K562 (cell line): ENCODE data around the gene SUCO. TPM values are rescaled to one million over a fixed set of nuclear protein-coding genes. Genes with fewer than 3 reads are reported as not detected.

Source experiments
- BHLHE40 ChIP-seq: IDR thresholded peaks from 2 replicates; pipeline ENCODE4 v1.6.1; 2011; ENCODE audit warnings: low read length, improper control_type of control experiment
- BMI1 ChIP-seq: fragments of 150-350 bp; IDR thresholded peaks from 2 replicates; pipeline ENCODE4 v1.6.1; 2014; ENCODE audit warnings: low read length
- EHMT2 ChIP-seq: fragments of 450-650 bp; IDR thresholded peaks from 2 replicates; pipeline ENCODE4 v1.6.1; 2018; ENCODE audit warnings: antibody characterized with exemption
- KDM2B ChIP-seq: fragments of 250-450 bp; sonication (Bioruptor Pico); IDR thresholded peaks from 2 replicates; pipeline ENCODE4 v1.8.0; 2021; ENCODE audit warnings: mild to moderate bottlenecking, moderate library complexity
- KLF10 ChIP-seq: fragments of 250-450 bp; sonication (Bioruptor Pico); IDR thresholded peaks from 2 replicates; pipeline ENCODE4 v1.6.1; 2021; ENCODE audit warnings: matching md5 sums
- MYC ChIP-seq, 2 experiments: fragments of 250-450 bp in 1 of 2; sonication (Bioruptor Pico) in 1 of 2; IDR thresholded peaks; 2 replicates each; pipeline versions ENCODE4 v1.5.1 to v1.6.1; 2012 to 2021; ENCODE audit warnings: low read depth in 2 of 2, borderline replicate concordance in 1 of 2, improper control_type of control experiment in 1 of 2, low read length in 1 of 2, mild to moderate bottlenecking in 1 of 2, moderate library complexity in 1 of 2
- NEUROD1 ChIP-seq: fragments of 150-350 bp; IDR thresholded peaks from 2 replicates; pipeline ENCODE4 v1.6.1; 2014; ENCODE audit warnings: borderline replicate concordance, low read length, low read depth; ENCODE audit not compliant: partially characterized antibody
- POLR2H ChIP-seq: IDR thresholded peaks from 2 replicates; pipeline ENCODE4 v1.6.1; 2016; ENCODE audit warnings: missing genetic modification characterization, low read depth, mild to moderate bottlenecking, control low read depth, missing compliant biosample characterization, moderate library complexity
- SIRT6 ChIP-seq: IDR thresholded peaks from one replicate; pipeline ENCODE4 v1.6.1; 2012; ENCODE audit warnings: low read depth, mild to moderate bottlenecking, control low read depth, inconsistent platforms, low read length, moderate library complexity
- SMARCE1 ChIP-seq: fragments of 450-650 bp; IDR thresholded peaks from 2 replicates; pipeline ENCODE4 v1.7.1; 2016; ENCODE audit warnings: mild to moderate bottlenecking
- TCFL5 ChIP-seq: fragments of 250-450 bp; sonication (Bioruptor Pico); conservative IDR thresholded peaks from 2 replicates; pipeline ENCODE4 v1.6.1; 2021; ENCODE audit warnings: mild to moderate bottlenecking, moderate library complexity, matching md5 sums
- ZNF280A ChIP-seq: fragments of 450-650 bp; IDR thresholded peaks from 2 replicates; pipeline ENCODE4 v1.6.1; 2018; ENCODE audit warnings: mild to moderate bottlenecking, low read depth; ENCODE audit not compliant: partially characterized antibody
- ZNF609 ChIP-seq: sonication (generic); formaldehyde crosslinking; IDR thresholded peaks from 2 replicates; pipeline ENCODE4 v1.8.1; 2023; ENCODE audit warnings: missing genetic modification reagents, mild to moderate bottlenecking, borderline replicate concordance
- polyA plus RNA-seq, 8 experiments: library from polyadenylated mRNA; depleted of rRNA in 4 of 8; stranded (reverse) in 5 of 8; unstranded in 3 of 8; fragments of >200 nt; fragmentation: Nextera tagmentation in 2 of 8; fragmentation: Illumina TruSeq in 1 of 8; extraction: Ambion mirVana in 2 of 8; extraction: Trizol in 1 of 8; gene quantifications; 2 replicates each; pipeline versions ENCODE4 v1.2.1 to v1.2.3, GENCODE V29; 2011 to 2014; ENCODE audit warnings: inconsistent platforms in 1 of 8, missing spikeins in 1 of 8
- total RNA-seq, 7 experiments: library from RNA; depleted of rRNA in 6 of 7; stranded (reverse); fragments of >200 nt in 6 of 7; fragmentation: Illumina TruSeq in 2 of 7; extraction: Trizol in 2 of 7; gene quantifications; 2 replicates each; pipeline versions ENCODE4 v1.2.1 to v1.2.3, GENCODE V29; 2011 to 2021; ENCODE audit warnings: low replicate concordance in 1 of 7
- TF ChIP-seq, protein P1 (sequence below): fragments of 250-450 bp; sonication (Bioruptor Pico); IDR thresholded peaks from 2 replicates; pipeline ENCODE4 v1.8.0; 2022; ENCODE audit warnings: inconsistent platforms
- TF ChIP-seq, protein P2 (sequence below), 2 experiments: fragments of 450-650 bp in 1 of 2; sonication (generic) in 1 of 2; formaldehyde crosslinking in 1 of 2; IDR thresholded peaks in 1 of 2; conservative IDR thresholded peaks in 1 of 2; 2 replicates each; pipeline versions ENCODE4 v1.6.1 to v1.8.1; 2016 to 2023; ENCODE audit warnings: mild to moderate bottlenecking in 2 of 2, moderate library complexity in 2 of 2, inconsistent platforms in 1 of 2, missing genetic modification reagents in 1 of 2
- TF ChIP-seq, protein P3 (sequence below): sonication (generic); formaldehyde crosslinking; IDR thresholded peaks from 2 replicates; pipeline ENCODE4 v1.8.0; 2022; ENCODE audit warnings: mild to moderate bottlenecking, missing genetic modification reagents

The SUCO gene
- total and polyA plus RNA-seq, 9 of the 15 experiments (the other 6 are each of a cell fraction or from before 2014, with no cell fraction given) = 2.5 to 20.6 (median 14.3) TPM

GRCh38 chr1:172637522-172637921 is 104.6 kb downstream of the SUCO start (continued):
- TF ChIP-seq ZNF280A = no peak
- peak; percentile 15; the same call in 1 of the 2 replicates for TF ChIP-seq BHLHE40
- no peak for TF ChIP-seq TCFL5 (CRISPR knock-in tag)
- peak; percentile 63; the same call in 1 of the 2 replicates for TF ChIP-seq SMARCE1
- TF ChIP-seq, protein P1, sequence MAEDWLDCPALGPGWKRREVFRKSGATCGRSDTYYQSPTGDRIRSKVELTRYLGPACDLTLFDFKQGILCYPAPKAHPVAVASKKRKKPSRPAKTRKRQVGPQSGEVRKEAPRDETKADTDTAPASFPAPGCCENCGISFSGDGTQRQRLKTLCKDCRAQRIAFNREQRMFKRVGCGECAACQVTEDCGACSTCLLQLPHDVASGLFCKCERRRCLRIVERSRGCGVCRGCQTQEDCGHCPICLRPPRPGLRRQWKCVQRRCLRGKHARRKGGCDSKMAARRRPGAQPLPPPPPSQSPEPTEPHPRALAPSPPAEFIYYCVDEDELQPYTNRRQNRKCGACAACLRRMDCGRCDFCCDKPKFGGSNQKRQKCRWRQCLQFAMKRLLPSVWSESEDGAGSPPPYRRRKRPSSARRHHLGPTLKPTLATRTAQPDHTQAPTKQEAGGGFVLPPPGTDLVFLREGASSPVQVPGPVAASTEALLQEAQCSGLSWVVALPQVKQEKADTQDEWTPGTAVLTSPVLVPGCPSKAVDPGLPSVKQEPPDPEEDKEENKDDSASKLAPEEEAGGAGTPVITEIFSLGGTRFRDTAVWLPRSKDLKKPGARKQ (CRISPR knock-in tag) = no peak
- TF ChIP-seq, protein P2, sequence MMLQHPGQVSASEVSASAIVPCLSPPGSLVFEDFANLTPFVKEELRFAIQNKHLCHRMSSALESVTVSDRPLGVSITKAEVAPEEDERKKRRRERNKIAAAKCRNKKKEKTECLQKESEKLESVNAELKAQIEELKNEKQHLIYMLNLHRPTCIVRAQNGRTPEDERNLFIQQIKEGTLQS (IDR thresholded peaks at IDR 0.05) = peak; percentile 88
- TF ChIP-seq, protein P2 (CRISPR knock-in tag; conservative IDR thresholded peaks at IDR 0.05) = peak; percentile 64; the same call in 1 of the 2 replicates
- TF ChIP-seq POLR2H (tag) = no peak
- peak; percentile 83 for TF ChIP-seq EHMT2
- TF ChIP-seq ZNF609 (CRISPR knock-in tag) = no peak
- no peak for TF ChIP-seq KLF10 (CRISPR knock-in tag)
- TF ChIP-seq, protein P3, sequence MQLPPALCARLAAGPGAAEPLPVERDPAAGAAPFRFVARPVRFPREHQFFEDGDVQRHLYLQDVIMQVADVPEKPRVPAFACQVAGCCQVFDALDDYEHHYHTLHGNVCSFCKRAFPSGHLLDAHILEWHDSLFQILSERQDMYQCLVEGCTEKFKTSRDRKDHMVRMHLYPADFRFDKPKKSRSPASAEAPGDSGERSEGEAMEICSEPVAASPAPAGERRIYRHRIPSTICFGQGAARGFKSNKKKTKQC (CRISPR knock-in tag) = no peak
- no peak for TF ChIP-seq BMI1
- TF ChIP-seq KDM2B (CRISPR knock-in tag) = no peak
- no peak for TF ChIP-seq SIRT6
- no peak for TF ChIP-seq NEUROD1
- no peak for TF ChIP-seq MYC (IDR thresholded peaks at IDR 0.05; ENCODE audit: low read depth, low read length)
- no peak for TF ChIP-seq MYC (CRISPR knock-in tag; IDR thresholded peaks at IDR 0.05; ENCODE audit: borderline replicate concordance, low read depth)
